H9 (cell line): Measurements from ENCODE around the gene PC. TPM values are rescaled to one million over a fixed set of nuclear protein-coding genes. Genes with fewer than 3 reads are reported as not detected.

Experiments
- DNase-seq: peaks from one replicate; pipeline ENCODE4 v3.0.0-alpha.2; 2017
- H2AFZ ChIP-seq: one replicate; pipeline ENCODE4 v1.6.1; 2013; ENCODE audit warnings: mild to moderate bottlenecking, low read length, control low read depth, moderate library complexity
- H2AK5ac ChIP-seq: 2 replicates; pipeline ENCODE4 v1.6.1; 2013; ENCODE audit warnings: low read length, control low read depth, mixed read lengths; ENCODE audit not compliant: insufficient read length
- H2BK120ac ChIP-seq: one replicate; pipeline ENCODE4 v1.6.1; 2013; ENCODE audit warnings: low read depth, mild to moderate bottlenecking, low read length, control low read depth, inconsistent platforms; ENCODE audit not compliant: poor library complexity, severe bottlenecking
- H2BK12ac ChIP-seq: 2 replicates; pipeline ENCODE4 v1.6.1; 2013; ENCODE audit warnings: low read length, control low read depth, mixed read lengths, low read depth; ENCODE audit not compliant: insufficient read length
- H2BK15ac ChIP-seq: 2 replicates; pipeline ENCODE4 v1.6.1; 2013; ENCODE audit warnings: low read depth, low read length, control low read depth
- H2BK20ac ChIP-seq: one replicate; pipeline ENCODE4 v1.6.1; 2013; ENCODE audit warnings: low read depth, mild to moderate bottlenecking, low read length, control low read depth, inconsistent platforms; ENCODE audit not compliant: poor library complexity, severe bottlenecking
- H2BK5ac ChIP-seq: 2 replicates; pipeline ENCODE4 v1.6.1; 2013; ENCODE audit warnings: low read length, control low read depth, mixed read lengths; ENCODE audit not compliant: insufficient read length
- H3K14ac ChIP-seq: 2 replicates; pipeline ENCODE4 v1.6.1; 2013; ENCODE audit warnings: low read length, control low read depth; ENCODE audit not compliant: insufficient read depth
- H3K18ac ChIP-seq: 2 replicates; pipeline ENCODE4 v1.6.1; 2013; ENCODE audit warnings: low read depth, mild to moderate bottlenecking, mixed read lengths, low read length, control low read depth; ENCODE audit not compliant: insufficient read length
- H3K23ac ChIP-seq: 2 replicates; pipeline ENCODE4 v1.6.1; 2013; ENCODE audit warnings: low read length, control low read depth, mixed read lengths, low read depth; ENCODE audit not compliant: insufficient read length
- H3K23me2 ChIP-seq: 2 replicates; pipeline ENCODE4 v1.6.1; 2013; ENCODE audit warnings: low read depth, mild to moderate bottlenecking, mixed read lengths, low read length, control low read depth; ENCODE audit not compliant: insufficient read length, poor library complexity, severe bottlenecking
- H3K27ac ChIP-seq: 2 replicates; pipeline ENCODE4 v1.5.1; 2013; ENCODE audit warnings: low read length, control low read depth, mixed read lengths, low read depth; ENCODE audit not compliant: insufficient read length
- H3K27me3 ChIP-seq: 2 replicates; pipeline ENCODE4 v1.6.1; 2013; ENCODE audit warnings: low read length, control low read depth, inconsistent platforms; ENCODE audit not compliant: insufficient read depth
- H3K4ac ChIP-seq: 2 replicates; pipeline ENCODE4 v1.6.1; 2013; ENCODE audit warnings: low read depth, mild to moderate bottlenecking, control low read depth, inconsistent platforms, low read length, moderate library complexity
- H3K4me1 ChIP-seq: 2 replicates; pipeline ENCODE4 v1.6.1; 2013; ENCODE audit warnings: low read length, control low read depth, inconsistent platforms; ENCODE audit not compliant: insufficient read depth
- H3K4me2 ChIP-seq: 2 replicates; pipeline ENCODE4 v1.6.1; 2013; ENCODE audit warnings: low read length, control low read depth, mixed read lengths; ENCODE audit not compliant: insufficient read length, insufficient read depth
- H3K56ac ChIP-seq: 2 replicates; pipeline ENCODE4 v1.6.1; 2013; ENCODE audit warnings: low read depth, mild to moderate bottlenecking, mixed read lengths, low read length, control low read depth; ENCODE audit not compliant: insufficient read length
- H3K79me1 ChIP-seq: 2 replicates; pipeline ENCODE4 v1.6.1; 2013; ENCODE audit warnings: low read depth, mild to moderate bottlenecking, moderate library complexity, low read length, control low read depth, inconsistent platforms; ENCODE audit not compliant: insufficient read depth, poor library complexity, severe bottlenecking
- H3K79me2 ChIP-seq: 2 replicates; pipeline ENCODE4 v1.6.1; 2013; ENCODE audit warnings: low read length, control low read depth, inconsistent platforms; ENCODE audit not compliant: insufficient read depth
- H3K9ac ChIP-seq: 2 replicates; pipeline ENCODE4 v1.6.1; 2013; ENCODE audit warnings: low read length, control low read depth, mixed read lengths; ENCODE audit not compliant: insufficient read length; ENCODE audit errors: extremely low read depth
- H3K9me3 ChIP-seq: one replicate; pipeline ENCODE4 v1.6.1; 2013; ENCODE audit warnings: low read depth, low read length, inconsistent platforms; ENCODE audit not compliant: control insufficient read depth
- H3T11ph ChIP-seq: one replicate; pipeline ENCODE4 v1.6.1; 2013; ENCODE audit warnings: mild to moderate bottlenecking, low read length, control low read depth, inconsistent platforms
- H4K20me1 ChIP-seq: one replicate; pipeline ENCODE4 v1.6.1; 2013; ENCODE audit not compliant: control insufficient read depth, insufficient read length, insufficient read depth
- H4K5ac ChIP-seq: 2 replicates; pipeline ENCODE4 v1.6.1; 2013; ENCODE audit warnings: low read depth, mild to moderate bottlenecking, mixed read lengths, low read length, control low read depth; ENCODE audit not compliant: insufficient read length
- H4K8ac ChIP-seq: replicated peaks from 2 replicates; pipeline ENCODE4 v1.6.1; 2013; ENCODE audit warnings: low read length, control low read depth, mixed read lengths, low read depth; ENCODE audit not compliant: insufficient read length
- H4K91ac ChIP-seq: 2 replicates; pipeline ENCODE4 v1.6.1; 2013; ENCODE audit warnings: low read depth, mild to moderate bottlenecking, moderate library complexity, mixed read lengths, low read length, control low read depth; ENCODE audit not compliant: insufficient read length
- H3K27ac Mint-ChIP-seq, 3 experiments: 2 replicates in 2 of 3; 3 replicates in 1 of 3; pipeline ENCODE4 v1.8.0; 2020 to 2021; ENCODE audit warnings: mixed read lengths in 3 of 3, mild to moderate bottlenecking in 1 of 3, moderate library complexity in 1 of 3
- H3K27me3 Mint-ChIP-seq: 2 replicates; pipeline ENCODE4 v1.8.0; 2021; ENCODE audit warnings: low read depth, mild to moderate bottlenecking, moderate library complexity, mixed read lengths
- H3K36me3 Mint-ChIP-seq, 3 experiments: 2 replicates in 2 of 3; 3 replicates in 1 of 3; pipeline ENCODE4 v1.8.0; 2020 to 2021; ENCODE audit warnings: low read depth in 3 of 3, mixed read lengths in 3 of 3; ENCODE audit not compliant: insufficient read depth in 1 of 3
- H3K4me1 Mint-ChIP-seq, 2 experiments: 2 replicates each; pipeline ENCODE4 v1.8.0; 2020; ENCODE audit warnings: mixed read lengths in 2 of 2
- H3K4me3 Mint-ChIP-seq, 2 experiments: 2 replicates in 1 of 2; 3 replicates in 1 of 2; pipeline ENCODE4 v1.8.0; 2020 to 2021; ENCODE audit warnings: mild to moderate bottlenecking in 2 of 2, mixed read lengths in 2 of 2, moderate library complexity in 1 of 2
- H3K9me3 Mint-ChIP-seq, 2 experiments: 2 replicates in 1 of 2; 3 replicates in 1 of 2; pipeline ENCODE4 v1.8.0; 2020; ENCODE audit warnings: mild to moderate bottlenecking in 2 of 2, mixed read lengths in 2 of 2, moderate library complexity in 1 of 2
- CTCF ChIP-seq: fragments of 200-600 bp; sonication (generic); conservative IDR thresholded peaks from 3 replicates; pipeline ENCODE4 v1.8.0; 2021; ENCODE audit warnings: antibody characterized with exemption, mild to moderate bottlenecking
- WGBS: extraction: QIAGEN DNeasy Blood & Tissue Kit; methylation state at CpG from one replicate; pipeline ENCODE4 v1.1.7; 2013; ENCODE audit warnings: missing lambda C conversion rate, low lambda C conversion rate, mixed read lengths; ENCODE audit not compliant: insufficient read length; ENCODE audit errors: extremely low coverage; 5-methylcytosine and 5-hydroxymethylcytosine counted together
- total RNA-seq: library from RNA; stranded (reverse); gene quantifications from 2 replicates; pipeline ENCODE4 v1.2.1, GENCODE V29; 2021

The PC gene
- total RNA-seq, 1 experiment from 2014 or later, result 32.6 TPM

DNA sequence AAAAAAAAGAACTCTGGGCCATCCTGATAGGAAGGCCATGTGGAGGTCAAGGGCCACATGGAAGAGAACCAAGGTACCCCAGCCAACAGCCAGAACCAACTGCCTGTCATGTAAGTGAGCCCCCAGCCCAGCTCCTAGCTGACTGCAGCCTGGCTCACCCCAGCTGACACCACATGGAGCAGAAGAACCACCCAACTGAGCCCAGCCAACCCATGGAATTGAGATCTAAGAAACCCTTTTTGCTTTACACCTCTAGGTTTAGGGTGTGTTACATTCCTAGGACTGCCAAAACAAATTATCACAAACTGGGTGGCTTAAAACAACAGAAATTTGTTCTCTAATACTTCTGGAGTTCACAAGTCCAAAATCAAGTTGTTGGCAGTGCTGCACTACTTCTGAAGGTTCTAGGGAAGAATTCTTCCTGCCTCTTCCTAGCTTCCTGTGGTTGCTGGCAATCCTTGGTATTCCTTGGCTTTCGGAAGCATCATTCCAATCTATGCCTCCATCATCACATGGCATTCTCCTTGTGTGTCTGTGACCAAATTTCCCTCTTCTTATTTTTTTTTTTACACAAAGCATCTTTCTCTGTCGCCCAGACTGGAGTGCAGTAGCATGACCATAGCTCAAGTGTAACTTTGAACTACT, 21.3 kb upstream of the PC start:
- Histone ChIP-seq H3K79me1 (no peaks in the 10 kb centered on the region), H4K8ac (no peak overlapping the region), H3K56ac (no peak overlapping the region), H2AFZ (no peak overlapping the region), H3K23ac (no peak overlapping the region), H2AK5ac (no peak overlapping the region), H3K4me1 (no peaks in the 10 kb centered on the region), H4K91ac (no peak overlapping the region), H4K5ac (no peak overlapping the region), H2BK120ac (no peak overlapping the region), H3K79me2 (no peaks in the 10 kb centered on the region), H3K14ac (no peak overlapping the region), H3K4me2 (no peak overlapping the region), H2BK15ac (no peak overlapping the region), H3K23me2 (no peaks in the 10 kb centered on the region), H4K20me1 (no peaks in the 10 kb centered on the region), H3K9ac (no peak overlapping the region), H3K27ac (no peak overlapping the region), H3K27me3 (no peaks in the 10 kb centered on the region), H3T11ph (no peak overlapping the region), H2BK12ac (no peak overlapping the region), H3K18ac (no peak overlapping the region), H2BK5ac (no peak overlapping the region), H3K9me3 (no peaks in the 10 kb centered on the region), H2BK20ac (no peak overlapping the region), H3K4ac (no peak overlapping the region)
- no peak for DNase-seq
- Mint-ChIP-seq H3K27me3 (peaks cover 11% of the 10 kb centered on the region), H3K9me3 (peaks cover 7 to 12% of the 10 kb centered on the region in 2 experiments), H3K4me1 (peaks cover under 1 to 9% of the 10 kb centered on the region in 2 experiments), H3K4me3 (peak overlapping the region in 1 of 2 experiments; percentile 54; a peak in 2 of 5 replicates), H3K27ac (no peak overlapping the region), H3K36me3 (peaks cover 2 to 4% (median 2%) of the 10 kb centered on the region in 3 experiments; a peak in 5 of 7 replicates)
- no CpG with 5 or more reads among the region's 2 CpGs for WGBS
- no peak for TF ChIP-seq CTCF
